ENCODE results near the gene CYP2D6. TPM values are rescaled to one million over a fixed set of nuclear protein-coding genes. Genes with fewer than 3 reads are reported as not detected.
"Not testable (repeated sequence)": the region's sequence is repeated elsewhere in the genome, so short reads cannot be mapped to it uniquely, and the experiment has no call there.

The CYP2D6 gene
- total and polyA plus RNA-seq, 7 experiments from 2014 or later = 0.11 to 13.3 (median 10.9) TPM; not detected in 1

GRCh38 chr22:42154293-42155052, 23.9 kb upstream of the CYP2D6 start:
- intact Hi-C loops (cut with micrococcal nuclease) = no loop called here
- H3K27ac Mint-ChIP-seq = peak overlapping the region in 1 of 9 donors; percentile 28
- ATAC-seq = no peak

DNA sequence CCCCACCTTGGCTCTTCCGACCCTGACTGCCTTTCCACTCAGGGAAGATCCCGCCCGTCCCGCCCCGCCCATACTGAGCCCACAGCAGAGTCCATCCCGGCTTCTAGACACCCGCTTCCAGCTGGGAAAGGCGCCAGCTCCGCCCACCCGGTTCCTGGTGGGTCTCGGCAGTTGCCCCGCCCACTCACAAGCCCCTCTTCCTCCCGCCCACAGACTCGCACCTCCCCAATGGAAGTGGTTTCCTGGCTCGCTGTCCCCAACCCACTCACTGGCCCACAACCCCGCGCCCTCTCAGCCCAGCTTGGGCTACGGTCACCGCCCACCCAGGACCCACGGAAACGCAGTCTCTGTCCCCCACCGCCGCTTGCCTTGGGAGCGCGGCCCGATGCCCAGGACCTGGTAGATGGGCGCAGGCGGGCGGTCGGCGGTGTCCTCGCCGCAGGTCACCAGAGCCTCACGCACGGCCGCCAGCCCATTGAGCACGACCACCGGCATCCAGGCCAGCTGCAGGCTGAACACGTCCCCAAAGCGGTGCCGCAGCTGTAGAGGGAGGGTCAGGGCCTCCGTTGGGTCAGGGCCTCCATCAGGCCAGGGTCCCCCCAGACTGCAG, 22.2 kb upstream of the CYP2D6 start:
- Histone ChIP-seq H3K27ac (ENCODE audit: low read depth, low read length) (no peak overlapping the region), H3K4me1 (ENCODE audit: control insufficient read depth in 2 of 2, insufficient read depth in 2 of 2, low read length in 2 of 2) (no peaks in the 10 kb centered on the region), H3K27me3 (ENCODE audit: control insufficient read depth in 2 of 2, insufficient read depth in 2 of 2, low read length in 2 of 2) (no peaks in the 10 kb centered on the region), H3K36me3 (ENCODE audit: control insufficient read depth in 2 of 3, insufficient read depth in 3 of 3, low read length in 3 of 3) (peaks cover 0 to 46% (median 3%) of the 10 kb centered on the region in 3 experiments), H3K4me3 (ENCODE audit: low read length) (no peak overlapping the region), H3K9me3 (ENCODE audit: control insufficient read depth in 2 of 3, low read length in 3 of 3) (no peaks in the 10 kb centered on the region)
- CTCF ChIA-PET = no interaction called here
- peaks cover 4 to 43% (median 8%) of the 10 kb centered on the region in 5 donors for H3K36me3 Mint-ChIP-seq
- ATAC-seq (no peak), DNase-seq (no peak)
- no peaks in the 10 kb centered on the region for H3K27me3 Mint-ChIP-seq
- H3K27ac Mint-ChIP-seq = no peak overlapping the region
- POLR2A ChIA-PET = no interaction called here
- peaks cover 0 to 3% (median 0%) of the 10 kb centered on the region in 7 donors for H3K4me1 Mint-ChIP-seq
- no peaks in the 10 kb centered on the region for H3K9me3 Mint-ChIP-seq
- intact Hi-C loops (cut with micrococcal nuclease) = no loop called here
- H3K4me3 Mint-ChIP-seq = no peak overlapping the region

More at GRCh38 chr22:42154293-42155052, 23.9 kb upstream of the CYP2D6 start:
- Histone ChIP-seq H3K4me3 (ENCODE audit: low read length) (no peak overlapping the region), H3K4me1 (ENCODE audit: control insufficient read depth in 2 of 2, insufficient read depth in 2 of 2, low read length in 2 of 2) (no peaks in the 10 kb centered on the region), H3K36me3 (ENCODE audit: control insufficient read depth in 2 of 3, insufficient read depth in 3 of 3, low read length in 3 of 3) (peaks cover 0 to 47% (median 0%) of the 10 kb centered on the region in 3 experiments), H3K27ac (ENCODE audit: low read depth, low read length) (no peak overlapping the region), H3K27me3 (ENCODE audit: control insufficient read depth in 2 of 2, insufficient read depth in 2 of 2, low read length in 2 of 2) (no peaks in the 10 kb centered on the region), H3K9me3 (ENCODE audit: control insufficient read depth in 2 of 3, low read length in 3 of 3) (no peaks in the 10 kb centered on the region)
- Mint-ChIP-seq H3K36me3 (peaks cover 0 to 32% (median 4%) of the 10 kb centered on the region in 5 donors), H3K27me3 (no peaks in the 10 kb centered on the region), H3K4me3 (peak overlapping the region in 1 of 10 donors; percentile 55), H3K9me3 (no peaks in the 10 kb centered on the region), H3K4me1 (peaks cover 0 to 3% (median 0%) of the 10 kb centered on the region in 7 donors)
- ChIA-PET CTCF (no interaction called here), POLR2A (no interaction called here)
- DNase-seq = no peak

DNA sequence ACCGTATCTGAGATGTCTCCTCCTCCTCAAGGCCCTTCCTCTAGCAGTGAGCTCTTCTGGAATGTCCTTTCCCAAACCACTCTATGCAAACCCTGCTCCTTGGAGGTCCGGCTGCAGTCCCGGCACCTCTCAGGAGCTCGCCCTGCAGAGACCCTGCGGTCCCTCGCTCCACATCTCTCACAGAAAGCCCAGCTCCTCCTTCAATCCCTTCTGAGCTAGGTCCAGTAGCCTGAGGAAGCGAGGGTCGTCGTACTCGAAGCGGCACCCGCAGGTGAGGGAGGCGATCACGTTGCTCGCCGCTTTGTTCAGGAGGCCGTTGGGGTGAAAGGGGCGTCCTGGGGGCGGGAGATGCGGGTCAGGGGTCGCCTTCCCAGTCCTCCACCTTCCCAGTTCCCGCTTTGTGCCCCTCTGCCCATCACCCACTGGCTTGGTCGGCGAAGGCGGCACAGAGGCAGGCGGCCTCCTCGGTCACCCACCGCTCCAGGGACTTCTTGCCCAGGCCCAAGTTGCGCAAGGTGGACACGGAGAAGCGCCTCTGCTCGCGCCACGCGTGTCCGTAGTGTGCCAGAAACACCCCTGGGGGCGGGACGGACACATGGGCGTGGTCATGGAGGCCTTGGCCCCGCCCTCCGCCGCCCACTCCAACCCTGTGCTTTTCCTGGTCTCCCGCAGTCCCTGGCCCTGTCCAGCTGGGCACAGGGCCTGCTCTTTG, 21.5 kb upstream of the CYP2D6 start:
- no peak overlapping the region for H3K27ac ChIP-seq (ENCODE audit: low read depth, low read length)
- H3K36me3 Mint-ChIP-seq = peaks cover 4 to 47% (median 9%) of the 10 kb centered on the region in 5 donors

GRCh38 chr22:42150727-42151590, 20.3 kb upstream of the CYP2D6 start:
- ATAC-seq (no peak), DNase-seq (no peak)
- Histone ChIP-seq H3K4me1 (ENCODE audit: control insufficient read depth in 2 of 2, insufficient read depth in 2 of 2, low read length in 2 of 2) (no peaks in the 10 kb centered on the region), H3K27ac (ENCODE audit: low read depth, low read length) (no peak overlapping the region), H3K9me3 (ENCODE audit: control insufficient read depth in 2 of 3, low read length in 3 of 3) (no peaks in the 10 kb centered on the region), H3K27me3 (ENCODE audit: control insufficient read depth in 2 of 2, insufficient read depth in 2 of 2, low read length in 2 of 2) (no peaks in the 10 kb centered on the region), H3K4me3 (ENCODE audit: low read length) (no peak overlapping the region), H3K36me3 (ENCODE audit: control insufficient read depth in 2 of 3, insufficient read depth in 3 of 3, low read length in 3 of 3) (peaks cover 0 to 42% (median 3%) of the 10 kb centered on the region in 3 experiments)
- Mint-ChIP-seq H3K9me3 (no peaks in the 10 kb centered on the region), H3K27ac (peak overlapping the region in 1 of 9 donors; percentile 49), H3K4me3 (no peak overlapping the region), H3K36me3 (peaks cover 8 to 52% (median 15%) of the 10 kb centered on the region in 5 donors), H3K4me1 (peaks cover 0 to 3% (median 0%) of the 10 kb centered on the region in 7 donors), H3K27me3 (no peaks in the 10 kb centered on the region)
- ChIA-PET CTCF (no interaction called here), POLR2A (no interaction called here)
- intact Hi-C loops (cut with micrococcal nuclease) = no loop called here

More for the DNA sequence above, 21.5 kb upstream of the CYP2D6 start:
- Mint-ChIP-seq H3K27me3 (no peaks in the 10 kb centered on the region), H3K4me3 (no peak overlapping the region), H3K9me3 (no peaks in the 10 kb centered on the region), H3K27ac (peak overlapping the region in 1 of 9 donors; percentile 15), H3K4me1 (peaks cover 0 to 3% (median 0%) of the 10 kb centered on the region in 7 donors)
- Histone ChIP-seq H3K27me3 (ENCODE audit: control insufficient read depth in 2 of 2, insufficient read depth in 2 of 2, low read length in 2 of 2) (no peaks in the 10 kb centered on the region), H3K4me3 (ENCODE audit: low read length) (no peak overlapping the region), H3K9me3 (ENCODE audit: control insufficient read depth in 2 of 3, low read length in 3 of 3) (no peaks in the 10 kb centered on the region), H3K36me3 (ENCODE audit: control insufficient read depth in 2 of 3, insufficient read depth in 3 of 3, low read length in 3 of 3) (peaks cover 0 to 49% (median 3%) of the 10 kb centered on the region in 3 experiments), H3K4me1 (ENCODE audit: control insufficient read depth in 2 of 2, insufficient read depth in 2 of 2, low read length in 2 of 2) (no peaks in the 10 kb centered on the region)
- no peak for DNase-seq
- intact Hi-C loops (cut with micrococcal nuclease) = no loop called here
- ChIA-PET CTCF (interaction anchor here (0.6 kb wide), 1 partner anchor 61 kb away, joined by 3 read pairs; the partner anchor contains the start of gene NDUFA6), POLR2A (no interaction called here)
- ATAC-seq = no peak

DNA sequence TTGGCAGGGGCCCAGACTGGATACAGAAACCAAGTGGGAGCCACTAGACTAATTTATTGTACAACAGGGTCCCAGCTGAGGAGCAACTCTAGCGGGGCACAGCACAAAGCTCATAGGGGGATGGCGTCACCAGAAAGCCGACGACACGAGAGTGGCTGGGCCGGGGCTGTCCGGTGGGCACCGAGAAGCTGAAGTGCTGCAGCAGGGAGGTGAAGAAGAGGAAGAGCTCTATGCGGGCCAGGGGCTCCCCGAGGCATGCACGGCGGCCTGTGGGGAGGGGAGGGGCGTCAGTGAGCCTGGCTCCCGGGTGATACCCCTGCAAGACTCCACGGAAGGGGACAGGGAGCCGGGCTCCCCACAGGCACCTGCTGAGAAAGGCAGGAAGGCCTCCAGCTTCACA, 19.2 kb upstream of the CYP2D6 start:
- H3K27me3 ChIP-seq (ENCODE audit: control insufficient read depth in 2 of 2, insufficient read depth in 2 of 2, low read length in 2 of 2); H3K4me3 ChIP-seq (ENCODE audit: low read length); POLR2A ChIA-PET; ATAC-seq; H3K4me1 ChIP-seq (ENCODE audit: control insufficient read depth in 2 of 2, insufficient read depth in 2 of 2, low read length in 2 of 2); H3K27ac Mint-ChIP-seq; H3K9me3 ChIP-seq (ENCODE audit: control insufficient read depth in 2 of 3, low read length in 3 of 3); intact Hi-C loops (cut with micrococcal nuclease); H3K4me1 Mint-ChIP-seq; DNase-seq; H3K4me3 Mint-ChIP-seq; H3K27me3 Mint-ChIP-seq; CTCF ChIA-PET; H3K9me3 Mint-ChIP-seq; H3K27ac ChIP-seq (ENCODE audit: low read depth, low read length): not testable (repeated sequence)
- peaks cover 8 to 51% (median 12%) of the 10 kb centered on the region in 5 donors for H3K36me3 Mint-ChIP-seq
- H3K36me3 ChIP-seq (ENCODE audit: control insufficient read depth in 2 of 3, insufficient read depth in 3 of 3, low read length in 3 of 3) = peaks cover 0 to 31% (median 3%) of the 10 kb centered on the region in 3 experiments

- H3K4me3 ChIP-seq (ENCODE audit: low read length) = no peak overlapping the region
- ChIA-PET POLR2A (no interaction called here), CTCF (no interaction called here)
- peaks cover 0 to 18% (median 3%) of the 10 kb centered on the region in 3 experiments for H3K36me3 ChIP-seq (ENCODE audit: control insufficient read depth in 2 of 3, insufficient read depth in 3 of 3, low read length in 3 of 3)
- H3K4me1 ChIP-seq (ENCODE audit: control insufficient read depth in 2 of 2, insufficient read depth in 2 of 2, low read length in 2 of 2) = no peaks in the 10 kb centered on the region
- H3K27ac Mint-ChIP-seq = peak overlapping the region in 2 of 9 donors; percentile 28 to 72
- no peak overlapping the region for H3K27ac ChIP-seq (ENCODE audit: low read depth, low read length)
- no peak overlapping the region for H3K4me3 Mint-ChIP-seq
- no peaks in the 10 kb centered on the region for H3K9me3 Mint-ChIP-seq
- peaks cover 7 to 44% (median 12%) of the 10 kb centered on the region in 5 donors for H3K36me3 Mint-ChIP-seq
- peaks cover 0 to 3% (median 0%) of the 10 kb centered on the region in 7 donors for H3K4me1 Mint-ChIP-seq
- ATAC-seq (no peak), DNase-seq (no peak)
- intact Hi-C loops (cut with micrococcal nuclease) = no loop called here
- H3K27me3 ChIP-seq (ENCODE audit: control insufficient read depth in 2 of 2, insufficient read depth in 2 of 2, low read length in 2 of 2) = no peaks in the 10 kb centered on the region
- H3K9me3 ChIP-seq (ENCODE audit: control insufficient read depth in 2 of 3, low read length in 3 of 3) = no peaks in the 10 kb centered on the region
- no peaks in the 10 kb centered on the region for H3K27me3 Mint-ChIP-seq
These were observed 14.6 kb upstream of the CYP2D6 start for GRCh38 chr22:42145175-42145574.

Data from naive thymus-derived CD4-positive, alpha-beta T cell (primary cell).